MCF 10A (cell line): ENCODE measurements around the gene PPP6R2. TPM values are rescaled to one million over a fixed set of nuclear protein-coding genes. Genes with fewer than 3 reads are reported as not detected.
"Not testable (repeated sequence)": the region's sequence is repeated elsewhere in the genome, so short reads cannot be mapped to it uniquely, and the experiment has no call there.

Experiments used
- BruUV-seq: library from RNA; stranded (reverse); fragments of 400-500 nt; replicated peaks from 2 replicates; lab custom pipeline; 2021; lab: Mats Ljungman, UMichigan
- CTCF ChIA-PET: fragments of 300-600 bp; sonication (Branson Sonifier 250); formaldehyde crosslinking; extraction: SDS; loops from one replicate; lab custom pipeline; 2021; ENCODE audit warnings: antibody characterized with exemption, inconsistent platforms; lab: Yijun Ruan, JAX
- POLR2A ChIA-PET: fragments of 300-600, 350-650 bp; sonication (Branson Sonifier 250); formaldehyde crosslinking; extraction: SDS; loops from one replicate; lab custom pipeline; 2020; ENCODE audit warnings: antibody characterized with exemption, inconsistent platforms; lab: Yijun Ruan, JAX
- DNase-seq: peaks from one replicate; pipeline ENCODE4 v3.0.0-alpha.2; 2018; ENCODE audit not compliant: unreplicated experiment
- H3K27ac Mint-ChIP-seq: one replicate; pipeline ENCODE4 v1.8.0; 2022; ENCODE audit warnings: mild to moderate bottlenecking, low read depth, mixed read lengths; ENCODE audit not compliant: unreplicated experiment
- H3K27me3 Mint-ChIP-seq: one replicate; pipeline ENCODE4 v1.8.0; 2022; ENCODE audit warnings: mixed read lengths; ENCODE audit not compliant: insufficient read depth, unreplicated experiment
- H3K36me3 Mint-ChIP-seq: one replicate; pipeline ENCODE4 v1.8.0; 2022; ENCODE audit warnings: mild to moderate bottlenecking, moderate library complexity, mixed read lengths; ENCODE audit not compliant: insufficient read depth, unreplicated experiment
- H3K4me1 Mint-ChIP-seq: one replicate; pipeline ENCODE4 v1.8.0; 2022; ENCODE audit warnings: mixed read lengths; ENCODE audit not compliant: insufficient read depth, unreplicated experiment
- H3K4me3 Mint-ChIP-seq: one replicate; pipeline ENCODE4 v1.8.0; 2022; ENCODE audit warnings: mild to moderate bottlenecking, moderate library complexity, mixed read lengths; ENCODE audit not compliant: unreplicated experiment
- H3K9me3 Mint-ChIP-seq: one replicate; pipeline ENCODE4 v1.8.0; 2022; ENCODE audit warnings: mixed read lengths; ENCODE audit not compliant: unreplicated experiment
- CTCF ChIP-seq: fragments of 200-600 bp; IDR thresholded peaks from one replicate; pipeline ENCODE4 v1.8.0; 2022; ENCODE audit warnings: antibody characterized with exemption, mild to moderate bottlenecking; ENCODE audit not compliant: unreplicated experiment
- intact Hi-C: fragments of 100-400 bp; cut with micrococcal nuclease; formaldehyde crosslinking; loops from 2 replicates; pipeline ENCODE4 v1.14.1; 2022
- total RNA-seq: library from RNA; stranded (reverse); gene quantifications from 2 replicates; pipeline ENCODE4 v1.2.3, GENCODE V29; 2022

Gene PPP6R2
- total RNA-seq, 1 experiment from 2014 or later, result 30.1 TPM

- intact Hi-C loops, result no loop called here
- TF ChIP-seq CTCF, result no peak
- Mint-ChIP-seq H3K27me3 (no peaks in the 10 kb centered on the region), H3K36me3 (peaks cover 23% of the 10 kb centered on the region), H3K4me3 (no peak overlapping the region), H3K9me3 (no peaks in the 10 kb centered on the region), H3K27ac (no peak overlapping the region), H3K4me1 (no peaks in the 10 kb centered on the region)
- ChIA-PET POLR2A (interaction anchor here (0.7 kb wide), 1 partner anchor 157 kb away, joined by 3 read pairs; no protein-coding TSS in a partner anchor), CTCF (interaction anchor here (0.6 to 2.2 kb wide), 5 partner anchors 12 to 164 kb away, joined by 3 to 7 read pairs (median 4); no protein-coding TSS in a partner anchor)
- DNase-seq, result no peak
- no TSS peak for BruUV-seq
Measured at GRCh38 chr22:50367778-50368500, 24.8 kb downstream of the PPP6R2 start.

- no peak for TF ChIP-seq CTCF
- Mint-ChIP-seq H3K4me1 (no peaks in the 10 kb centered on the region), H3K4me3 (no peak overlapping the region), H3K27me3 (no peaks in the 10 kb centered on the region), H3K27ac (no peak overlapping the region), H3K36me3 (peaks cover 56% of the 10 kb centered on the region), H3K9me3 (no peaks in the 10 kb centered on the region)
- intact Hi-C loops, result no loop called here
- ChIA-PET CTCF (interaction anchor here (0.7 to 0.9 kb wide), 2 partner anchors 119 to 187 kb away, joined by 3 read pairs; no protein-coding TSS in a partner anchor), POLR2A (no interaction called here)
- no peak for DNase-seq
- no TSS peak for BruUV-seq
Measured at GRCh38 chr22:50371101-50371648, 28.0 kb downstream of the PPP6R2 start.

- Mint-ChIP-seq H3K4me1 (no peaks in the 10 kb centered on the region), H3K27me3 (no peaks in the 10 kb centered on the region), H3K9me3 (no peaks in the 10 kb centered on the region), H3K27ac (no peak overlapping the region), H3K36me3 (peaks cover 93% of the 10 kb centered on the region), H3K4me3 (no peak overlapping the region)
- CTCF ChIA-PET, result no interaction called here
- no peak for DNase-seq
- intact Hi-C loops, result no loop called here
- BruUV-seq, result no TSS peak
- POLR2A ChIA-PET, result interaction anchor here (0.7 kb wide), 1 partner anchor 160 kb away, joined by 3 read pairs; no protein-coding TSS in a partner anchor
- no peak for TF ChIP-seq CTCF
Measured at GRCh38 chr22:50376085-50376651, 33.0 kb downstream of the PPP6R2 start.

- H3K4me3 Mint-ChIP-seq, DNase-seq, intact Hi-C loops, H3K9me3 Mint-ChIP-seq, BruUV-seq, POLR2A ChIA-PET, H3K27ac Mint-ChIP-seq, H3K27me3 Mint-ChIP-seq, CTCF ChIA-PET, H3K4me1 Mint-ChIP-seq: not testable (repeated sequence)
- peaks cover 74% of the 10 kb centered on the region for H3K36me3 Mint-ChIP-seq
Measured at GRCh38 chr22:50381021-50381555, 38.0 kb downstream of the PPP6R2 start.
